GM20000 (cell line): ENCODE data around the gene CCK.
A peak's percentile ranks its signal among the peaks of the same experiment; 100 is the strongest.
"Not testable (repeated sequence)": the region's sequence is repeated elsewhere in the genome, so short reads cannot be mapped to it uniquely, and the experiment has no call there.

Source experiments
- DNase-seq: peaks from one replicate; pipeline ENCODE4 v3.0.0; 2012; ENCODE audit warnings: low spot score
- TF ChIP-seq, protein P1 (sequence below): IDR thresholded peaks from 2 replicates; pipeline ENCODE4 v1.5.1; 2012; ENCODE audit warnings: mild to moderate bottlenecking, control low read depth; ENCODE audit errors: extremely low read depth, missing control alignments

CCK gene

DNA sequence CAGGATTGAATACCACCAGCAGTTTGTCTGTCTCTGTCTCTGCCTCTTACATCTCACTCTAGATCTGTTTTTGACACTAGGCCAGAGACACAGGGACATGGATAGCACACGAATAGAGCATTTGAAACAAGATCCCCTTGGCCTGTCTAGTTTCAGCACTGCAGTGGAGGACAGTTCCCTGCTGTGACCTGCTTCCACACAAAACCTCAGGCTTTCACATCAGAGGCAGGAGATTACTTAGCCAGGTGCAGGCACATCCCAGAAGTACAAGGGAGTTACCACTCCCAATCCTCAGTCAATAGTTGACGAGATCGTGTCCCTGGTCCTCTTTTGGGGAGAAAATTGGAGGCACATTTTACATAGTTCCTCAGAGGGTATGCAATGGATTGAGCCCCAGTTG, 34.0 kb upstream of the CCK start:
- TF ChIP-seq, protein P1, sequence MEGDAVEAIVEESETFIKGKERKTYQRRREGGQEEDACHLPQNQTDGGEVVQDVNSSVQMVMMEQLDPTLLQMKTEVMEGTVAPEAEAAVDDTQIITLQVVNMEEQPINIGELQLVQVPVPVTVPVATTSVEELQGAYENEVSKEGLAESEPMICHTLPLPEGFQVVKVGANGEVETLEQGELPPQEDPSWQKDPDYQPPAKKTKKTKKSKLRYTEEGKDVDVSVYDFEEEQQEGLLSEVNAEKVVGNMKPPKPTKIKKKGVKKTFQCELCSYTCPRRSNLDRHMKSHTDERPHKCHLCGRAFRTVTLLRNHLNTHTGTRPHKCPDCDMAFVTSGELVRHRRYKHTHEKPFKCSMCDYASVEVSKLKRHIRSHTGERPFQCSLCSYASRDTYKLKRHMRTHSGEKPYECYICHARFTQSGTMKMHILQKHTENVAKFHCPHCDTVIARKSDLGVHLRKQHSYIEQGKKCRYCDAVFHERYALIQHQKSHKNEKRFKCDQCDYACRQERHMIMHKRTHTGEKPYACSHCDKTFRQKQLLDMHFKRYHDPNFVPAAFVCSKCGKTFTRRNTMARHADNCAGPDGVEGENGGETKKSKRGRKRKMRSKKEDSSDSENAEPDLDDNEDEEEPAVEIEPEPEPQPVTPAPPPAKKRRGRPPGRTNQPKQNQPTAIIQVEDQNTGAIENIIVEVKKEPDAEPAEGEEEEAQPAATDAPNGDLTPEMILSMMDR: no peak
- DNase-seq: peak; percentile 37

GRCh38 chr3:42298259-42298658, 32.3 kb upstream of the CCK start:
- DNase-seq: no peak
- TF ChIP-seq, protein P1: no peak

DNA sequence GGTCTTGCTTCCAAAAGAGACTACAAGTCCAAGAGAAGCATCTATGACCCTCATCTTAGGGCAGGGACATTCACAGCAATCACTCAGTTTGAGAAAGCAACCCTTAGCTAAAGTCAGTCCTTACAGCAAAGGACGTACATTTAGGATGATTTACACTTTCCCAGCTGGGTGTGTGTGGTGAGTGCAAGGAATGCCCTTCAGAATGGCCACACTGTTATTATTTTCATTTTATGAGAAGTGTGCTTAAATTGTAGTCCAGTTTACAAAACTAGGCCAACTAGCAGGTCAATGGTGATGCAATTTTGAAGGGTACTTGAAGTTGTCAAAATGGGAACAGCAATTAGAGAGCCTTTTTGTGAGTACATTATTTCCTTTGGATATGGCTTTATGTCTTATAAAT, 26.0 kb upstream of the CCK start:
- TF ChIP-seq, protein P1: no peak
- DNase-seq: no peak

DNA sequence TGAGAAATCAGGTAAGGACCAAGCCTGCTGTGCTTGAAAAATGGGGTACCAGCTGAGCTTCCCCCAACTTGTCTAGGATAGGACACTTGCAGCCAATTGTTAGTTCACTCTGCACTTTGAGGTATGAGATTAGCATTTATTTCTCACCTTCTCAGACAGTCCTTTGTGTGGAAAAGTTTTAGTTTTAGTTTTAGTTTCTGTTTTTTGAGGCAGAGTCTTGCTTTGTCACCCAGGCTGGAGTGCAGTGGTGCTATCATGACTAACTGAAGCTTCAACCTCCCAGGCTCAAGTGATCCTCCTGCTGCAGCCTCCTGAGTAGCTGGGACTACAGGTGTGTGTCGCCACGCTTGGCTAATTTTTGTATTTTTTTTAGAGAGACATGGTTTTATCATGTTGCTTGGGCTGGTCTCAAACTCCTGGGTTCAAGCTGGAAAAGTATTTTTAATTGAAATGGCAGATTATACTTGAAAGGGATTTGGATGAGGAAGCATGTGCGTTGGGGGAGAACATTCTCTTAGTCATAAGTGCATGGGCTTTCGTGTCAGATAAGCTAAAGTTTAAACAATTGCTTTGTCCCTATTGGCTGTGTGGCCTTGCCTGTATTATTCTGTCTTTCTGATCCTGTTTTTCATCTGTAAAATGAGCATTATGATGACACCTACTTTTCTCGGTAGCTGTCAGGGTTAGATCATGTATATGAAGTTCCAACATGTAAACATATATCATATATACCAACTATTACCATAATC, 25.2 kb upstream of the CCK start:
- no peak for DNase-seq
- TF ChIP-seq, protein P1: no peak

DNA sequence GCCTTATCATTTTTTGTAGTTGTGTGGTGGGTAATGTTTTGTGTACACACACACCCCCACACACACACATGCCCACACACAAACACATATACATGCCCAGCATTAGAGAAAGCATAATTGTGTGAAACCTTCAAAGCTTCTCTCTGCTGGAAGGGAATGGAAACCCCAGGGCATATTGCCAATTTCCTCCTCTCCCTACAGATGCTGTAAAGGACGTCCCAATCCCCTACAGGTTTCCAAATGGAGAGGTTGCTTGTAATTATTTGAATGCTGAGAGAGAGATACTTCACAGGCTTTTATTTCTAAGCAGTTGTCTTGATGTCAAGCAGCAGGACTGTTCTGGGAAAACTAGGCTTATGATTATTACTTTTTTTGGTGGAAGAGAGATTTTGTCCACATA, 23.0 kb upstream of the CCK start:
- TF ChIP-seq, protein P1: no peak

GRCh38 chr3:42288385-42288784, 22.4 kb upstream of the CCK start:
- no peak for DNase-seq
- TF ChIP-seq, protein P1: no peak

More for the DNA sequence above, 23.0 kb upstream of the CCK start:
- DNase-seq: no peak

GRCh38 chr3:42287423-42287822, 21.4 kb upstream of the CCK start:
- not testable (repeated sequence) for DNase-seq

DNA sequence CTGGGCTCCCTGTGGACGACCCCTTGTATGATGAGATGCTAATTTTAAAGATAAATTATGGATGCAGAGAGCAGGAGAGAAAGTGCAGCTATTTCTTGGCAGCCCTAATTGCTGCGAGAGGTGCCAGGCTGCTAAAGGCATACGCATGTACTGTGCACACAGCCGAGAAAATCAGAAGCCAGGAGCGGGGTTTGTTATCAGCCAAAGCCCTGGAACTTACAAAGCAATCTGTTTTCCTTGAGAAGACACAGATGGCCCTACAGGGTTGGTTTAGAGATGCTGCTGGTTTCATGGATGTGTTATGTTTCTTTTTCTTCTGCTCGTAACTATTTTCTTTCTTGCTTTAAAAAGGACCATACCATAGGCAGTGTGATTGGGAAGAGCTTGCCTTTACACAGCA, 11.7 kb upstream of the CCK start:
- DNase-seq: no peak
- TF ChIP-seq, protein P1: no peak
